Esophagus (tissue), 2 donors: Measurements from ENCODE around the gene INPP5E. TPM values are rescaled to one million over a fixed set of nuclear protein-coding genes. Genes with fewer than 3 reads are reported as not detected.

ENCODE experiments used
- H3K27ac ChIP-seq, 2 donors: one replicate each; pipeline ENCODE4 v1.5.1; 2013; ENCODE audit warnings: low read depth in 2 of 2, mild to moderate bottlenecking in 2 of 2, inconsistent platforms in 1 of 2, low read length in 1 of 2, moderate library complexity in 1 of 2
- H3K27me3 ChIP-seq, 2 donors: one replicate each; pipeline ENCODE4 v1.6.1; 2013; ENCODE audit warnings: low read length in 2 of 2, control low read depth in 1 of 2, mild to moderate bottlenecking in 1 of 2; ENCODE audit not compliant: insufficient read depth in 2 of 2, control insufficient read depth in 1 of 2
- H3K36me3 ChIP-seq, 2 donors: one replicate each; pipeline ENCODE4 v1.6.1; 2013; ENCODE audit warnings: low read length in 1 of 2; ENCODE audit not compliant: control insufficient read depth in 2 of 2, insufficient read depth in 2 of 2
- H3K4me1 ChIP-seq, 2 donors: one replicate each; pipeline ENCODE4 v1.6.1; 2013; ENCODE audit warnings: low read length in 1 of 2; ENCODE audit not compliant: control insufficient read depth in 2 of 2, insufficient read depth in 2 of 2
- H3K4me3 ChIP-seq, 2 donors: one replicate each; pipeline ENCODE4 v1.5.1; 2013; ENCODE audit warnings: low read length in 2 of 2, mild to moderate bottlenecking in 2 of 2, low read depth in 1 of 2, moderate library complexity in 1 of 2
- H3K9me3 ChIP-seq, 2 donors: one replicate each; pipeline ENCODE4 v1.6.1; 2013; ENCODE audit warnings: mild to moderate bottlenecking in 2 of 2, low read depth in 1 of 2, low read length in 1 of 2, moderate library complexity in 1 of 2; ENCODE audit not compliant: control insufficient read depth in 2 of 2, insufficient read depth in 1 of 2
- WGBS, 2 donors: extraction: QIAGEN DNeasy Blood & Tissue Kit; methylation state at CpG; one replicate each; pipeline ENCODE4 v1.1.7; 2013; 5-methylcytosine and 5-hydroxymethylcytosine counted together
- polyA plus RNA-seq, 2 donors: library from polyadenylated mRNA; stranded (reverse); fragments of 200-250 nt; gene quantifications; one replicate each; pipeline ENCODE4 v1.2.3, GENCODE V29; 2013
- donor health status: healthy with polysubstance abuse.
- donor health status: Bipolar disorder and iron deficiency.

The INPP5E gene
- polyA plus RNA-seq, 2 donors = 6.2 to 10.5 TPM

DNA sequence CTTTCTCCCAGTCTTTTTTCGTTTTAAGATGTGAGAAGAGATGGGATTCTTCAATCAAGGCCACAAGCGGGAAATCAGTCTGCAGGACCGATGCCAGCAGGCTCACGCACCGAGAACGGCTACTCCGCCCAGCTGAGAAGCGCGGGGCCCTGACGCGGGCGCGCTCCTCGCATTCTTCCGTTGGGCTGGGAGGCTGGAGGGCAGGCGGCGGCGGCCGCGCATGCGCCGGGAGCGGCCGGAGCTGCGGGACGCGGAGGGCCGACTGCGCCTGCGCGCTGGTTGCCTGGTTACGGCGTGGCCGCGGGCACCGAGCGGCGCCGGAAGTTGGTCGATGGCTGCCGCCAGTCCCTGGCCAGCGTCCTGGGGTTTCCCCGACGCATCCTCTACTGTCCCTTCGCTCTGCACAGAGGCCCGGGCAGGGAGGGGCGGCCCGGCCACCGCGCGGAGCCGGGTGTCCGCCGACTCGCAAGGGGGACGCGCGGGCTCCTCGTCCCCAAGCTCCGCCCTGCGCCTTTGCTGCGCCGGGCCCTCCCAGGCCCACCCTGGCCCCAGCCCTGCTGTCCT is 44.0 kb upstream of the INPP5E start:
- Histone ChIP-seq H3K27me3 (no peaks in the 10 kb centered on the region), H3K4me1 (peaks cover 11 to 16% of the 10 kb centered on the region in 2 donors), H3K9me3 (no peaks in the 10 kb centered on the region), H3K4me3 (peak overlapping the region; percentile 54 to 64), H3K36me3 (no peaks in the 10 kb centered on the region), H3K27ac (peak overlapping the region; percentile 98)
- 0% methylated on average over 47 to 63 of the region's 63 CpGs for WGBS, 2 donors

DNA sequence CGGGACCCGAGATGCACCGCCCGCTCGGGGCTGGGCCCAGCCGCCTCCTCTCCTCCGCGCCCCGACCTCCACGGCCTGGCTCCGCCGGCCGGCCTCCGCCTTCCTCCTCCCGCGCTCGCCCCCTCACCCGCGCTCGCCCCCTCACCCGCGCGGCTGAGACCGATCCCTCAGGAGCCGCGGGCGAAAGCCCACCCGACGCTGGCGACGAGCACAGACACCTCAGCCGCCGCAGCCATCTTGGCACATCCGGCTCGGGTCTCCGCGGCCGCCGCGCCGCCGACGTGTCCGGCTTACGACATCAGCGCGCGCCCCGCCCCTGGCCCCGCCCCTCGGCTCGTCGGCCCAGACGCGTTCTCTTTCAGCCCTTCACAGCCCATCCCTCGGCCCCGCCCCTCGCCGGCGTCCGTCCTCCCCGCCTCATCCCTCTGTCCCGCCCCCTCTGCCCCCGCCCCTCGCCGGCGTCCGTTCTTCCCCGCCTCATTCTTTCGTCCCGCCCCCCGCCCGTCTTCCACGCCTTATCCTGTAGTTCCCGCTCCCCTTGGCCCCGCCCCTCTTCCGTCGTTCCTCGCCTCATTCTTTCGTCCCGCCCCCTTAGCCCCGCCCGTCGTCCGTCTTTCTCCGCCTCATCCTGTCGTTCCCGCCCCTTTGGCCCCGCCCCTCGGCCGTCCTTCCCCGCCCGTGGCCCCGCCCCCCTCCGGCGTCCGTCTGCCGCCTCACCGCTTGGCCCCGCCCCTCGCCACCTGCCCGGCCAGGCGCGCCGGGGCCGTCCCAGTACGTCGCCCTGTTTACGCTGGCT is 43.3 kb upstream of the INPP5E start, which contains the start of gene SEC16A:
TSS of gene SEC16A (minus strand) at position 248 of the 796 bp plus-strand sequence. CDS start 5,425 bp downstream, outside the sequence.
- WGBS, 2 donors = 1 to 2% methylated on average over 74 to 109 of the region's 109 CpGs

DNA sequence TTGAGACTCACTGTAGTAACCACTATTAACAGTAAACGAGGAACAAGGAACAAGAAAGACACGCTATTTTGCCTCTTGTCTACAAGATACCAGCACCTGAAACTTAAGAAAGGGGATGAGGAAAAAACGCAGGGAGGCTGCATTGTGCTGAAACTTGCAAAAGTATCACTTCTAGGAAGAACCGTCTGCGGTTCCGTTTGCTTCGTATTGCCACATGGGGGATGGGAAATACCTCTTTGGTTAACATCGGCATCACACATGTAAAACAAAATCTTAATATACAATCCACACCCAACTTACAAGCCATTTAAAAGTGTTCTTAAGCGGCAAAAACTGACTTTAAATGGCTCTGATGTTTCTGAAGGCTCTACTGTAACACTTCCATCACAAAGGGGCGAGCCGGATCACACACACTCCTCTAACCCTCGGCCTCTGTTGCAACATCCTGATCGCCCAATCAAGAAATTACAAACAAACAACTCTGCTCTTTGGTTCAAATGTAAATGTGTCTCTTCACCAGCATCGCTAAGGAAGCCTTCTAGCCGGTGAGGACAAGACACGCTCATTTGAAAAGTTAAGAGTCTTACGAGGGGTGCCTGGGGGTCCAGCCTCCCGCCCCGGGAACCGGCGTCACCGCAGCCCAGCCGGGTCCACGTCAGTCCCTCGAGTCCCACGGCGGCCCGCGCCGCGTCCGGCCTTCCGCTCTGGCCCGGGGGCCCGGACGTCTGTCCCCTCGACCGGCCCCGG is 42.6 kb upstream of the INPP5E start:
- 0% methylated on average over 25 to 39 of the region's 39 CpGs for WGBS, 2 donors
- no peaks in the 10 kb centered on the region for H3K27me3 ChIP-seq
- no peaks in the 10 kb centered on the region for H3K9me3 ChIP-seq
- H3K27ac ChIP-seq = peak overlapping the region; percentile 99 to 100
- H3K36me3 ChIP-seq = peaks cover 0 to 7% of the 10 kb centered on the region in 2 donors
- peaks cover 11 to 16% of the 10 kb centered on the region in 2 donors for H3K4me1 ChIP-seq
- H3K4me3 ChIP-seq = peak overlapping the region; percentile 80 to 87

More for the DNA sequence above, 43.3 kb upstream of the INPP5E start, which contains the start of gene SEC16A:
- H3K4me3 ChIP-seq = peak within 1 kb of the TSS; percentile 80 to 87
- peaks cover 11 to 16% of the 10 kb centered on the region in 2 donors for H3K4me1 ChIP-seq
- no peaks in the 10 kb centered on the region for H3K36me3 ChIP-seq
- no peaks in the 10 kb centered on the region for H3K9me3 ChIP-seq
- H3K27me3 ChIP-seq = no peaks in the 10 kb centered on the region
- peak within 1 kb of the TSS; percentile 99 to 100 for H3K27ac ChIP-seq

DNA sequence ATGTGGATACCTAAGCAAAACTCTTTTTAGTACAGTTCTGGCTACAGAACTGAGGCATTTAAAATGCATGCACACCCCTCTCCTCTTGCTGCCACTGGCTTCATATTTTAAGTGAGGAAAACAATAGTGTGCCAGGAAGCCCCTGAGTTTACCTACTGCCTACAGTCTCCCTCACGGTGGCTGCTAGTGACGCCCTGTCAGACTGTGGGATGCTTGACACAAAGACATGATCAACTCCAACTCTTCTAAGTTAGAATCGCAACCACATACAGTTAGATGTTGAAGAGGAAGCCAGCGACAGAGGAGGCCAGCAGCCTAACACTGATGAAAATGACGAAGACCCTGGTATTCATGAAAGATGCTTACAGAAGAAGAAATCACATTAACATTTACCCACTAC is 41.9 kb upstream of the INPP5E start:
- peak overlapping the region in 1 of 2 donors; percentile 87 for H3K4me3 ChIP-seq
- peaks cover 5 to 13% of the 10 kb centered on the region in 2 donors for H3K36me3 ChIP-seq
- 44 to 45% methylated on average over 5 of the region's 5 CpGs for WGBS, 2 donors
- H3K4me1 ChIP-seq = peaks cover 11 to 16% of the 10 kb centered on the region in 2 donors
- no peak overlapping the region for H3K27ac ChIP-seq
- no peaks in the 10 kb centered on the region for H3K9me3 ChIP-seq
- H3K27me3 ChIP-seq = no peaks in the 10 kb centered on the region

DNA sequence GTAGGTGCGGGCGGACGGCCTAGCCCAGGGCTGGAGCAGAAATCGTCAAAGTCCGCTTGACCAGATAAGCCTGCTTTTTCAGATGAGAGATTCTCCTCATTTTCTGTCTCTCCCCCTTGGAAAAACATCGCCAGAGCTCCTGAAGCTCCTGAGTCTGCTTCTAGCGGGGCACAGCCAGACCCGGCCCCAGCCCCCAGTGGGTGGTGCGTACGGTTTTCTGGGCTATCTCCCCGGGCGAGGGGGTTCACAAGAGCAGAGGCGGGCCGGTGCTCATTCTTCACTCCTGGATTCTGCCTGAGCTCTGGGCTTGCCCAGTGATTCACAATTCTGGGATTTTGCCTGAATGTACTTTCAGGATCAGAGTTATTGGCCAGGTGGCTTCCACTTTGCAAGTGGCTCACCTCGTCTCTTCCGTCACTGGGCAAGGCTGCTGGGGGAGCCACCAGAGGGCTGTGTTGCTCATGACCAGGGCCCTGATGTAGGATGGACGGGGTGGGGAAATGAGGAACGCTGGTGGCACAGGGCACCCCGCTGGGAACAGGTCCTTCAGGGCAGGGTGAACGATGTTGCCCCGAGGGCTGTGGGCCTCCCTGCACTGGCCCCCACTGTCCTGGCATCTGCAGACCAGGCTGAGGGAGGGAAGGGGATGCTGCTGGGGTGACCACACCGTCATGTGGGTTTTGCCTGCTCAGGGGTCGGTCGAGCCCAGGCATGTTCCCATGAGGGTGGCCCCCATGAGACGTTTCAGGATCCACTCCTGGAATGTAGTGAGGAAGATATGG is 36.9 kb upstream of the INPP5E start:
- 87% methylated on average over 25 of the region's 25 CpGs for WGBS, 2 donors
- no peaks in the 10 kb centered on the region for H3K27me3 ChIP-seq
- H3K4me3 ChIP-seq = no peak overlapping the region
- H3K4me1 ChIP-seq = peaks cover 0 to 2% of the 10 kb centered on the region in 2 donors
- peaks cover 18 to 53% of the 10 kb centered on the region in 2 donors for H3K36me3 ChIP-seq
- no peak overlapping the region for H3K27ac ChIP-seq
- no peaks in the 10 kb centered on the region for H3K9me3 ChIP-seq

DNA sequence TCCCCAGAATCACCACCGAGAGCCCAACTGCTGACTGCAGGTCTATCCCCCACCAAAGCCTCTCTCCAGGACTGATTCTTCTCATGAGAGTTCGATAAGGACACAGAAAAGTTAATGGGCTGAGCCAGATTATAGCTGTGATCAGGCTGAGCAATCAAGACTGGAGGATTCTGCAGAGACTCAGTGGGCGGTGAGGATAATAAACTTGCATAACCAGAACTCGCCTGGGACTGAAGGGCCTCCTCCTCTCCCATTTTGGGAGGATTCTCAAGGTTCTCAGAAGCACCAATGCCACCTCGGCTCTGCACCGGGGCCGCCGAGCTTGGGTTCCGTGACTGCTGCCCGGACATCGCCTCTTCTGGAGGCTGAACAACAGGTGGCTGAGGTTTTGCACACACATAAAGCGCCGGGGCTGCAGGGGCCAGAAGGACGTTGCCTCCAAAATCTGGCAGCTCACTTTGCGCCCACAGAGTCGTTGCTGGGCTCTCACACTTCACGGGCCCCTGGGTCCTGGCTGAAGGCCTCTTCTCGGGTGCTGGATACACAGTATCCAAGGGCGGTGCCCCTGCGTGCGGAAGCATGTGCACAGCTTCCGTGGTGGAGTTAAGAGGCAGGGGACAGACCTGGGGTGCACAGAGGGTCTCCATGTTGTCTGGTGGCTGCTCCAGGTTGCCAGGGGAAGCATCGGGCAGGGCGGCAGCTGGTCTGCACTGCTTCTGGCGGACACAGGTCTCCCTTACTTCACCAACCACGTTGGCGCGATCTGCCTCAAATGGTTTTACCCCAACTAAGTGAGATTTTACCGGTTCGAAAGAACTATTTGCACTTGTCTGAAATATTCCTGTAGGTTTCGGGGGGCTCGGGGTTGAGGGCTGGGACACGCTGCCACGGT is 35.6 kb upstream of the INPP5E start:
- peaks cover 19 to 62% of the 10 kb centered on the region in 2 donors for H3K36me3 ChIP-seq
- 91% methylated on average over 34 of the region's 34 CpGs for WGBS, 2 donors
- no peaks in the 10 kb centered on the region for H3K27me3 ChIP-seq
- no peaks in the 10 kb centered on the region for H3K4me1 ChIP-seq
- no peak overlapping the region for H3K4me3 ChIP-seq
- H3K9me3 ChIP-seq = no peaks in the 10 kb centered on the region
- H3K27ac ChIP-seq = no peak overlapping the region

DNA sequence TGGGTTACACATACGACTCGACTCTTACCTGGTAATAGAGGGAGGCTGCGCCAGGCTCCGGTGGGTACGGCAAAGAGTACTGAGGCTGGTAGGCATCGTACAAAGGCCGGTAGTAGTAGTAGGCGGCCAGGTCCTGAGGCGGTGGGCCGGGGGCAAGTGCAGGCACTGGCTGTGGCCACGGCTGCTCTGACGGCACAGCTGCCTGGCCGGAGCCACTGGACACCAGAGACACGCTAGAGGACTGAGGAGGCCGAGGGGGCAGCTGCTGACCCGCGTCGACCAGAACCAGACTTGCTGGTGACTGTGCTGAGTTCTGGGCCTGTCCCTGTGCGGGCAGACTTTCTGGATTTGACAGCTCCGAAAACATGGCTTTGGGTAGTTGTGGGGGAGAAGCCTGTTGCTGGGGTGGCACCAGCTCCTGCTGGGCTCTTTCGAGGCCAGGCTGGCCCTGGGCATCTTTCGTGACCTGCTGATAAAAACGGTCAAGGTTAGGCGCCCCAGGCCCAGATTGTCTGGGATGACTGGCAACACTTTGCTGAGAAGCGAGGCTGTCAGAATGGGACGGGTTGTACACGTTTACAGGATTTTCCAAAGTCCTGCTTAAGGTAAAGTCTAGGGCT is 34.5 kb upstream of the INPP5E start:
- 92 to 95% methylated on average over 27 of the region's 27 CpGs for WGBS, 2 donors

DNA sequence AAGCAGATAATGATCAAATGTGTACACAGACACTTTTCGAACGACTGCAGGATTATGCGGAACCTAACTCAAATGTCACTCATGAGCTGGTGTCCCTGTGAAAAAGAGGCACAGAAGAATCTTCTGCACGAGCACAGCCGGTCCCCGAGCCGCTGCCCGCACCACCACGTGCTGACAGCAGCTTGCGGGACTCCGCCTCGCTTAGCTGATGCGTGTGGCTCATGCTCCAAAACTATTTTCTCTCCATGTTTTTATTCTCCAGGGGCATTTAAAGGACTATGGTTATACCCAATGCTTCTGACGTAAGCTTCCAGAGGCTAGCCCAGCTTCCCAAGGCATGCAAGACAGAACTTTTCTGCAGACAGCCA is 33.7 kb upstream of the INPP5E start:
- H3K36me3 ChIP-seq = peaks cover 23 to 72% of the 10 kb centered on the region in 2 donors
- no peak overlapping the region for H3K27ac ChIP-seq
- H3K27me3 ChIP-seq = no peaks in the 10 kb centered on the region
- 92% methylated on average over 14 of the region's 14 CpGs for WGBS, 2 donors
- no peaks in the 10 kb centered on the region for H3K9me3 ChIP-seq
- H3K4me3 ChIP-seq = no peak overlapping the region
- no peaks in the 10 kb centered on the region for H3K4me1 ChIP-seq

More for the DNA sequence above, 34.5 kb upstream of the INPP5E start:
- Histone ChIP-seq H3K27ac (no peak overlapping the region), H3K9me3 (no peaks in the 10 kb centered on the region), H3K4me3 (no peak overlapping the region), H3K4me1 (no peaks in the 10 kb centered on the region), H3K36me3 (peaks cover 23 to 70% of the 10 kb centered on the region in 2 donors), H3K27me3 (no peaks in the 10 kb centered on the region)
